RWPE1 (cell line): ENCODE results near the gene SEPTIN12.
A peak's percentile ranks its signal among the peaks of the same experiment; 100 is the strongest.

Source experiments
- CTCF ChIA-PET: fragments of 350-600 bp; sonication (Branson Sonifier 250); formaldehyde crosslinking; extraction: SDS; loops from one replicate; lab custom pipeline; 2021; lab: Yijun Ruan, JAX
- POLR2A ChIA-PET: fragments of 400-600 bp; formaldehyde crosslinking; extraction: SDS; loops from one replicate; lab custom pipeline; 2020; ENCODE audit warnings: antibody characterized with exemption; ENCODE audit not compliant: low non-redundant PET; lab: Yijun Ruan, JAX
- DNase-seq: peaks from one replicate; pipeline ENCODE4 v3.0.0; 2012; ENCODE audit warnings: low spot score
- H3K27ac ChIP-seq: fragments of 450-650 bp; 2 replicates; pipeline ENCODE4 v1.5.1; 2017
- TF ChIP-seq, protein P1 (sequence below): fragments of 450-650 bp; conservative IDR thresholded peaks from 2 replicates; pipeline ENCODE4 v1.5.1; 2017; ENCODE audit warnings: low read depth, mild to moderate bottlenecking

Gene SEPTIN12

GRCh38 chr16:4800290-4801041 lies 12.3 kb upstream of the SEPTIN12 start:
- DNase-seq = peak; percentile 40
- CTCF ChIA-PET = interaction anchor here (1.0 kb wide), 1 partner anchor 40 kb away, joined by 3 read pairs; no protein-coding TSS in a partner anchor
- POLR2A ChIA-PET = no interaction called here
- peak overlapping the region; percentile 98 for H3K27ac ChIP-seq
- TF ChIP-seq, protein P1, sequence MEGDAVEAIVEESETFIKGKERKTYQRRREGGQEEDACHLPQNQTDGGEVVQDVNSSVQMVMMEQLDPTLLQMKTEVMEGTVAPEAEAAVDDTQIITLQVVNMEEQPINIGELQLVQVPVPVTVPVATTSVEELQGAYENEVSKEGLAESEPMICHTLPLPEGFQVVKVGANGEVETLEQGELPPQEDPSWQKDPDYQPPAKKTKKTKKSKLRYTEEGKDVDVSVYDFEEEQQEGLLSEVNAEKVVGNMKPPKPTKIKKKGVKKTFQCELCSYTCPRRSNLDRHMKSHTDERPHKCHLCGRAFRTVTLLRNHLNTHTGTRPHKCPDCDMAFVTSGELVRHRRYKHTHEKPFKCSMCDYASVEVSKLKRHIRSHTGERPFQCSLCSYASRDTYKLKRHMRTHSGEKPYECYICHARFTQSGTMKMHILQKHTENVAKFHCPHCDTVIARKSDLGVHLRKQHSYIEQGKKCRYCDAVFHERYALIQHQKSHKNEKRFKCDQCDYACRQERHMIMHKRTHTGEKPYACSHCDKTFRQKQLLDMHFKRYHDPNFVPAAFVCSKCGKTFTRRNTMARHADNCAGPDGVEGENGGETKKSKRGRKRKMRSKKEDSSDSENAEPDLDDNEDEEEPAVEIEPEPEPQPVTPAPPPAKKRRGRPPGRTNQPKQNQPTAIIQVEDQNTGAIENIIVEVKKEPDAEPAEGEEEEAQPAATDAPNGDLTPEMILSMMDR = no peak

DNA sequence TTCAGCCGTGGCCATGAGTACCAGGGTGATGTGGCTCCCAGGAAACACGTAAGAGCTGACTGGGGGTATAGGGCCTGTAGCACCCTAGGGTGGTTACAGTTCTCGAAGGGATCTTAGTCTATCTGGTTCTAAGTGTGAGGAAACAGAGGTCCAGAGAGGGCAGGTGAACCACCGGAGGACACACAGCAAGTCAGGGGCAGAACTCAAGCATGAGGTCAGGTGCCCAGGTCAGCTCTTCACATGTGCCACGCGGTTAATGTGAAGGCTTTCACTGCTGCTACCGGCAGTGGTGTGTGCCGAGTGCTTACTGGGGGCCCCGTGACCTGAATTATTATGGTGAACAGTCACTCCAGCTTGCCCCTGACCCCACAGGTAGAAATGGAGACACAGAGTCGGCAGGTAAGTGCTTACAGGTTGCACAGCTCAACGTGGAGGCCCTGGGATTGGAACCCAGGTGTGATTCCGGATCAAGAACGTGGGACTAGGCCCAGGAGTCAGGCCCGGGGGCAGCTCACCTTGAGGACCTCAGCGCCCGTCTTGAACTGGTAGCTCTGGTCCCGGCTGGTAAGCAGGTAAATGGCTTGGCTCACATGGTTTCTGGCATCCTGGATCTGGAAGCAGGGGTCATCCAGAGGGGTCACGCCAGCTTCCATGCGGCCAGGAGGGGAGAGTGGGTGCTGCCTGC lies 11.2 kb upstream of the SEPTIN12 start:
- DNase-seq = no peak
- TF ChIP-seq, protein P1 = no peak
- ChIA-PET POLR2A (no interaction called here), CTCF (interaction anchor here (0.5 to 1.6 kb wide), 2 partner anchors 12 to 958 kb away, joined by 5 to 7 read pairs; partner anchors contain the start of gene SEPTIN12)
- H3K27ac ChIP-seq = peak overlapping the region; percentile 98

DNA sequence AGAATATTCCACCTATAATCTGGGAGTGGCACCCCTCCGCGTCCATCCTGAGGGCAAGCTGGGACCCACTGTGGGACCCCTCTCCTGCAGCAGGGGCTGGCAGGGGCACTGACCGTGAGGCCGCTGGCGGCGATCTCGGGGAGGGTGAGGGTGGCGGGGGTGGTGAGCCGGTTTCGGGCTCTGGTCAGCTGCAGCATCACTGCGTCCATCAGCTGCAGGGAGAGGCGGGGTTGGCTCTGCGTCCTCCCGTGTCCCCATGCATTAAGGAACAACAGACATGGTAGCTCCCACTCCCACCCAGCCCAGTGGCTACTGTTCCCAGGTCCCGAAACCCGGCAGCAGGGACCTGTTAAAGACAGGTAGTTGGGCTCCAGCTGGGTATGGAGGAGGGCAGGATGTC lies 10.3 kb upstream of the SEPTIN12 start:
- TF ChIP-seq, protein P1 = no peak
- POLR2A ChIA-PET = interaction anchor here (0.6 kb wide), 1 partner anchor 334 kb away, joined by 5 read pairs; no protein-coding TSS in a partner anchor
- peak overlapping the region; percentile 98 for H3K27ac ChIP-seq
- DNase-seq = no peak
- CTCF ChIA-PET = interaction anchor here (1.6 kb wide), 1 partner anchor 11 kb away, joined by 7 read pairs; the partner anchor contains the start of gene SEPTIN12

- ChIA-PET POLR2A (interaction anchor here (0.6 kb wide), 1 partner anchor 334 kb away, joined by 5 read pairs; no protein-coding TSS in a partner anchor), CTCF (no interaction called here)
- DNase-seq = no peak
- peak overlapping the region; percentile 98 for H3K27ac ChIP-seq
- TF ChIP-seq, protein P1 = no peak
Measured at GRCh38 chr16:4797805-4798252, 9.7 kb upstream of the SEPTIN12 start.

DNA sequence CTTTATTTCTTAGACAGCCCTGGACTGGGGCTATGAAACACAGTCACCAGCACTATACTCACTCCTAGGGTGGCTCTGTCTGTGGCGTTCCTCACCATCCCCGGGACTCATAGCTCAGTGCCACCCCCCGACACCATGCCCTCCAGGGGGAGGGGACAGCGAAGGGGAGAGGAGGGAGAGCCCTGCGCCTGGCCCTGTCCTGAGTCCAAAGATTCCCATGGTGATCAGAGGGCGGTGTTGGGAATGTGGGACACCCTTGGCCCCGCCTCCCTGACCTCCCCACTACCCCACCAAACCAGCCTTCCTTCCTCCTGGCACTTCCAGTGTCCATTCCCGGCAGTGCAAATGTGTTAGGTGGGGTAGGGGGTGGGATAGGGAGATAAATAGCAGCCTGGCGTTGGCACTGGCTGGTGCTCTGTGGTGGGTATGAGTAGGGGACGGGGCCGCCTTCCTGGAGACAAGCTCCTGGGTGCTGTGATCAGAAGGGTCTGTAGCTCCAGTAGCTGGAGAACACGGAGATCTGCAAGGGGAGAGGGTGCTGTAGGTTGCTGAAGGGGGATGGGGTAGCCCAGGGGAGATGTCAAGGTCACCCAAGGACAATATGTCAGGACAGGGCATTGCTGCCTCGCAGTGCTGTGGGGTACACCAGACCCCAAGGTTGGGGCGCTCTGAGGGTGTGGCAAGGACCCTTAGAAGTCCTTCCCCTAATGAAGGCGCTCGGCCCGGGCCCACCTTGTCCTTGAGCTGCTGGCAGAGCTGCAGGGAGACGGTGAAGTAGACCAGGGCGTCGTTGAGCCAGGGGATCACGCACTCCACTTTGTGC lies 9.0 kb upstream of the SEPTIN12 start:
- TF ChIP-seq, protein P1 = no peak
- ChIA-PET CTCF (no interaction called here), POLR2A (no interaction called here)
- peak overlapping the region; percentile 98 for H3K27ac ChIP-seq
- no peak for DNase-seq
